K562 (cell line): Measurements from ENCODE around the gene CNKSR3. TPM values are rescaled to one million over a fixed set of nuclear protein-coding genes. Genes with fewer than 3 reads are reported as not detected.

Experiments used
- EWSR1 ChIP-seq: fragments of 450-650 bp; IDR thresholded peaks from 2 replicates; pipeline ENCODE4 v1.6.1; 2018; ENCODE audit warnings: borderline replicate concordance, mild to moderate bottlenecking, low read depth, moderate library complexity; ENCODE audit not compliant: partially characterized antibody
- FIP1L1 ChIP-seq: fragments of 200-400 bp; formaldehyde crosslinking; IDR thresholded peaks from 2 replicates; pipeline ENCODE4 v1.6.1; 2018; ENCODE audit warnings: mild to moderate bottlenecking, low read depth, low read length; ENCODE audit not compliant: poor library complexity, severe bottlenecking
- KLF1 ChIP-seq: fragments of 450-650 bp; IDR thresholded peaks from 2 replicates; pipeline ENCODE4 v1.6.1; 2016; ENCODE audit warnings: missing genetic modification characterization, missing compliant biosample characterization
- NCOA4 ChIP-seq: fragments of 450-650 bp; IDR thresholded peaks from 2 replicates; pipeline ENCODE4 v1.6.1; 2018; ENCODE audit warnings: mild to moderate bottlenecking; ENCODE audit not compliant: partially characterized antibody
- NFATC3 ChIP-seq: fragments of 450-650 bp; IDR thresholded peaks from 2 replicates; pipeline ENCODE4 v1.6.1; 2017; ENCODE audit warnings: mild to moderate bottlenecking
- PKNOX1 ChIP-seq: fragments of 450-650 bp; IDR thresholded peaks from 2 replicates; pipeline ENCODE4 v1.6.1; 2016
- POLR2AphosphoS5 ChIP-seq: IDR thresholded peaks from 2 replicates; pipeline ENCODE4 v1.6.1; 2011; ENCODE audit warnings: mild to moderate bottlenecking, low read depth, low read length, moderate library complexity; ENCODE audit not compliant: control insufficient read depth, insufficient read depth
- RNF2 ChIP-seq: sonication (generic); IDR thresholded peaks from 2 replicates; pipeline ENCODE4 v1.6.1; 2016
- SIN3A ChIP-seq, 2 experiments: fragments of 150-350 bp in 1 of 2; IDR thresholded peaks; 2 replicates each; pipeline ENCODE4 v1.6.1; 2011 to 2016; ENCODE audit warnings: borderline replicate concordance in 2 of 2, low read depth in 2 of 2, low read length in 2 of 2, mild to moderate bottlenecking in 2 of 2, moderate library complexity in 2 of 2; ENCODE audit not compliant: control insufficient read depth in 1 of 2
- SIN3B ChIP-seq: fragments of 450-650 bp; IDR thresholded peaks from 2 replicates; pipeline ENCODE4 v1.6.1; 2017; ENCODE audit warnings: low read depth, mild to moderate bottlenecking, moderate library complexity
- SMARCA4 ChIP-seq: fragments of 450-650 bp; IDR thresholded peaks from 2 replicates; pipeline ENCODE4 v1.6.1; 2016
- TARDBP ChIP-seq: fragments of 450-650 bp; IDR thresholded peaks from 2 replicates; pipeline ENCODE4 v1.6.1; 2016
- TCF15 ChIP-seq: fragments of 250-450 bp; sonication (Bioruptor Pico); IDR thresholded peaks from 2 replicates; pipeline ENCODE4 v1.8.0; 2022; ENCODE audit warnings: moderate library complexity, mild to moderate bottlenecking, inconsistent platforms
- THAP12 ChIP-seq: fragments of 250-450 bp; sonication (Bioruptor Pico); IDR thresholded peaks from 2 replicates; pipeline ENCODE4 v1.9.0; 2021; ENCODE audit warnings: mild to moderate bottlenecking, inconsistent platforms
- ZBTB7A ChIP-seq: IDR thresholded peaks from 2 replicates; pipeline ENCODE4 v1.6.1; 2011; ENCODE audit warnings: low read depth, mild to moderate bottlenecking, low read length, moderate library complexity, borderline replicate concordance; ENCODE audit not compliant: control insufficient read depth
- ZC3H11A ChIP-seq: IDR thresholded peaks from 2 replicates; pipeline ENCODE4 v1.6.1; 2012; ENCODE audit warnings: low read depth, low read length, improper control_type of control experiment
- ZFX ChIP-seq: sonication (generic); formaldehyde crosslinking; IDR thresholded peaks from 2 replicates; pipeline ENCODE4 v1.8.0; 2022; ENCODE audit warnings: mild to moderate bottlenecking, missing genetic modification reagents, moderate library complexity
- ZNF347 ChIP-seq: fragments of 450-650 bp; formaldehyde crosslinking; IDR thresholded peaks from 2 replicates; pipeline ENCODE4 v1.4.0; 2020; ENCODE audit warnings: low read depth, mild to moderate bottlenecking, moderate library complexity
- polyA plus RNA-seq, 8 experiments: library from polyadenylated mRNA; depleted of rRNA in 4 of 8; stranded (reverse) in 5 of 8; unstranded in 3 of 8; fragments of >200 nt; fragmentation: Nextera tagmentation in 2 of 8; fragmentation: Illumina TruSeq in 1 of 8; extraction: Ambion mirVana in 2 of 8; extraction: Trizol in 1 of 8; gene quantifications; 2 replicates each; pipeline versions ENCODE4 v1.2.1 to v1.2.3, GENCODE V29; 2011 to 2014; ENCODE audit warnings: inconsistent platforms in 1 of 8, missing spikeins in 1 of 8
- total RNA-seq, 7 experiments: library from RNA; depleted of rRNA in 6 of 7; stranded (reverse); fragments of >200 nt in 6 of 7; fragmentation: Illumina TruSeq in 2 of 7; extraction: Trizol in 2 of 7; gene quantifications; 2 replicates each; pipeline versions ENCODE4 v1.2.1 to v1.2.3, GENCODE V29; 2011 to 2021; ENCODE audit warnings: low replicate concordance in 1 of 7

Gene CNKSR3
- total and polyA plus RNA-seq, 9 of the 15 experiments (the other 6 are each of a cell fraction or from before 2014, with no cell fraction given), result 4.5 to 29.6 (median 9.5) TPM

- TF ChIP-seq ZC3H11A (no peak), ZBTB7A (peak; percentile 88), RNF2 (0 out of 2 replicates have a peak, but pooled peaks have one; percentile 9), KLF1 (tag) (no peak), NFATC3 (no peak), PKNOX1 (no peak), SIN3B (peak; percentile 34; the same call in 1 of the 2 replicates), EWSR1 (no peak), THAP12 (CRISPR knock-in tag) (peak; percentile 5; the same call in 1 of the 2 replicates), SMARCA4 (0 out of 2 replicates have a peak, but pooled peaks have one; percentile 10), ZFX (CRISPR knock-in tag) (peak; percentile 69; the same call in 1 of the 2 replicates), NCOA4 (no peak), FIP1L1 (peak; percentile 84), ZNF347 (no peak), POLR2AphosphoS5 (peak; percentile 67; the same call in 1 of the 2 replicates), TCF15 (CRISPR knock-in tag) (no peak), SIN3A (IDR thresholded peaks at IDR 0.05; ENCODE audit: borderline replicate concordance in 2 of 2, control insufficient read depth in 1 of 2, low read depth in 2 of 2, low read length in 2 of 2) (peak; percentile 56 to 85; a peak in 3 of 4 replicates), TARDBP (no peak)
Observed at GRCh38 chr6:154510144-154510905, at the start of gene CNKSR3 (continued).
